GM12878 (cell line): Measurements from ENCODE around the gene FAR1.

ENCODE experiments used
- CEBPB ChIP-seq, 2 experiments: fragments of 150-350 bp in 1 of 2; IDR thresholded peaks; 2 replicates each; pipeline ENCODE4 v1.6.1; 2012 to 2014; ENCODE audit warnings: low read depth in 2 of 2, low read length in 2 of 2, borderline replicate concordance in 1 of 2, inconsistent platforms in 1 of 2
- RB1 ChIP-seq: fragments of 450-650 bp; formaldehyde crosslinking; IDR thresholded peaks from 2 replicates; pipeline ENCODE4 v1.6.1; 2017; ENCODE audit warnings: mild to moderate bottlenecking, borderline replicate concordance
- ZNF217 ChIP-seq: fragments of 450-650 bp; IDR thresholded peaks from 2 replicates; pipeline ENCODE4 v1.6.1; 2017; ENCODE audit warnings: antibody characterized with exemption, mild to moderate bottlenecking
- TF ChIP-seq, protein P1 (sequence below), 3 experiments: IDR thresholded peaks in 2 of 3; conservative IDR thresholded peaks in 1 of 3; 2 replicates each; pipeline ENCODE4 v1.5.1; 2011; ENCODE audit warnings: low read depth in 3 of 3, low read length in 3 of 3, mild to moderate bottlenecking in 3 of 3, control low read depth in 2 of 3, moderate library complexity in 2 of 3, inconsistent platforms in 1 of 3, mixed read lengths in 1 of 3; ENCODE audit not compliant: control insufficient read depth in 2 of 3, insufficient read depth in 1 of 3; ENCODE audit errors: extremely low read depth in 1 of 3

DNA sequence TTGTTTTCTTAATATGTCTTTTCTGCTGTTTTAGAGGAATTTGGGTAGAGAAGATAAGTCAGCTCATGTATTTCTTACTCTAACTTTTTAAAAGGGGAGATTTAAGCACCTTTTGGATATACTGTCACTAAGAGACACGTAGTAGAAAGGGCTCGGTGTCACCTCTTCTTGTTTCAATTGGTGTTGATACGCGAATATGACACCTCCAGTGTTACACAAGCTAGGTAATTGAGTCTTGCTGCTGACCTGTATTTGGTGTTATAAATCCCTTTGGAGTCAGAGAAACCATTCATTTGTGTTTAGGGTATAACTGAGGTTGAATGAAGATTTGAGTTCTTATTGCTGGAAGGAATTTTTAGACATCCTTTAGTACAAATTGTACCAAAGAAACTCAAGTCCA, 25.6 kb downstream of the FAR1 start:
- TF ChIP-seq RB1 (no peak), ZNF217 (no peak), CEBPB (IDR thresholded peaks at IDR 0.05; ENCODE audit: borderline replicate concordance in 1 of 2, low read depth in 2 of 2, low read length in 2 of 2) (no peak)
- TF ChIP-seq, protein P1, sequence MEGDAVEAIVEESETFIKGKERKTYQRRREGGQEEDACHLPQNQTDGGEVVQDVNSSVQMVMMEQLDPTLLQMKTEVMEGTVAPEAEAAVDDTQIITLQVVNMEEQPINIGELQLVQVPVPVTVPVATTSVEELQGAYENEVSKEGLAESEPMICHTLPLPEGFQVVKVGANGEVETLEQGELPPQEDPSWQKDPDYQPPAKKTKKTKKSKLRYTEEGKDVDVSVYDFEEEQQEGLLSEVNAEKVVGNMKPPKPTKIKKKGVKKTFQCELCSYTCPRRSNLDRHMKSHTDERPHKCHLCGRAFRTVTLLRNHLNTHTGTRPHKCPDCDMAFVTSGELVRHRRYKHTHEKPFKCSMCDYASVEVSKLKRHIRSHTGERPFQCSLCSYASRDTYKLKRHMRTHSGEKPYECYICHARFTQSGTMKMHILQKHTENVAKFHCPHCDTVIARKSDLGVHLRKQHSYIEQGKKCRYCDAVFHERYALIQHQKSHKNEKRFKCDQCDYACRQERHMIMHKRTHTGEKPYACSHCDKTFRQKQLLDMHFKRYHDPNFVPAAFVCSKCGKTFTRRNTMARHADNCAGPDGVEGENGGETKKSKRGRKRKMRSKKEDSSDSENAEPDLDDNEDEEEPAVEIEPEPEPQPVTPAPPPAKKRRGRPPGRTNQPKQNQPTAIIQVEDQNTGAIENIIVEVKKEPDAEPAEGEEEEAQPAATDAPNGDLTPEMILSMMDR (IDR thresholded peaks at IDR 0.05 in 2 of 3, conservative IDR thresholded peaks at IDR 0.05 in 1 of 3; ENCODE audit: control insufficient read depth in 2 of 3, extremely low read depth in 1 of 3, insufficient read depth in 1 of 3, low read depth in 3 of 3, low read length in 3 of 3), result no peak
